HG02759 (cell line): ENCODE results near the gene MARCHF10.

Experiments
- ATAC-seq: cut with Tn5 transposase; IDR thresholded peaks from one replicate; pipeline ENCODE4 v1.9.1; 2021; ENCODE audit warnings: mild to moderate bottlenecking, moderate library complexity; ENCODE audit not compliant: unreplicated experiment

The MARCHF10 gene

GRCh38 chr17:62720126-62720850 is 87.8 kb downstream of the MARCHF10 start:
- ATAC-seq = no peak

GRCh38 chr17:62719586-62719985 is 88.5 kb downstream of the MARCHF10 start:
- ATAC-seq = no peak

GRCh38 chr17:62718429-62718828 is 89.7 kb downstream of the MARCHF10 start:
- ATAC-seq = no peak

GRCh38 chr17:62717889-62718288 is 90.2 kb downstream of the MARCHF10 start:
- ATAC-seq = no peak

- ATAC-seq = no peak
Observed at GRCh38 chr17:62717589-62717855, 90.6 kb downstream of the MARCHF10 start.

GRCh38 chr17:62716834-62717588 is 91.1 kb downstream of the MARCHF10 start:
- ATAC-seq = no peak

GRCh38 chr17:62715882-62716390 is 92.2 kb downstream of the MARCHF10 start:
- no peak for ATAC-seq

- no peak for ATAC-seq
Observed at GRCh38 chr17:62714016-62714777, 93.9 kb downstream of the MARCHF10 start.

- no peak for ATAC-seq
Observed at GRCh38 chr17:62713086-62713881, 94.8 kb downstream of the MARCHF10 start.

- no peak for ATAC-seq
Observed at GRCh38 chr17:62712171-62712581, 95.9 kb downstream of the MARCHF10 start.

GRCh38 chr17:62708587-62708986 is 99.5 kb downstream of the MARCHF10 start:
- ATAC-seq = no peak

- ATAC-seq = no peak
Observed at GRCh38 chr17:62707425-62707739, 100.7 kb downstream of the MARCHF10 start.

GRCh38 chr17:62706598-62707424 is 101.3 kb downstream of the MARCHF10 start:
- no peak for ATAC-seq

- ATAC-seq = no peak
Observed at GRCh38 chr17:62705778-62706597, 102.1 kb downstream of the MARCHF10 start.

- ATAC-seq = no peak
Observed at GRCh38 chr17:62705156-62705777, 102.8 kb downstream of the MARCHF10 start.

GRCh38 chr17:62704381-62704971 is 103.6 kb downstream of the MARCHF10 start:
- peak; percentile 5 for ATAC-seq

- ATAC-seq = peak; percentile 94
Observed at GRCh38 chr17:62703776-62704380, 104.2 kb downstream of the MARCHF10 start.

GRCh38 chr17:62703261-62703775 is 104.8 kb downstream of the MARCHF10 start:
- ATAC-seq = peak; percentile 10
